DND-41 (cell line): ENCODE data around the gene ATXN2L.
"Not testable (repeated sequence)": the region's sequence is repeated elsewhere in the genome, so short reads cannot be mapped to it uniquely, and the experiment has no call there.

Experiments used
- ATAC-seq: fragments of 200-7000 bp; cut with Tn5 transposase; 3 replicates; pipeline ENCODE4 v1.9.1; 2021; ENCODE audit warnings: low read depth; ENCODE audit not compliant: insufficient read depth
- DNase-seq: peaks from one replicate; pipeline ENCODE4 v3.0.0-alpha.2; 2020
- H2AFZ ChIP-seq: 2 replicates; pipeline ENCODE4 v1.6.0; 2012; ENCODE audit warnings: low read depth, low read length
- H3K27ac ChIP-seq: 2 replicates; pipeline ENCODE4 v1.5.1; 2012; ENCODE audit warnings: low read length, inconsistent platforms
- H3K27me3 ChIP-seq: fragments of 200-600 bp; sonication (generic); 2 replicates; pipeline ENCODE4 v1.6.0; 2012; ENCODE audit warnings: low read length, mild to moderate bottlenecking, inconsistent platforms; ENCODE audit not compliant: insufficient read depth, poor library complexity
- H3K36me3 ChIP-seq: 2 replicates; pipeline ENCODE4 v1.5.1; 2012; ENCODE audit warnings: low read length, inconsistent platforms; ENCODE audit not compliant: insufficient read depth
- H3K4me1 ChIP-seq: 2 replicates; pipeline ENCODE4 v1.5.1; 2012; ENCODE audit warnings: mild to moderate bottlenecking, low read length; ENCODE audit not compliant: insufficient read depth
- H3K4me2 ChIP-seq: 2 replicates; pipeline ENCODE4 v1.6.0; 2012; ENCODE audit warnings: mild to moderate bottlenecking, moderate library complexity, low read length, inconsistent platforms; ENCODE audit not compliant: insufficient read depth
- H3K4me3 ChIP-seq, 2 experiments: fragments of 200-600 bp in 1 of 2; shearing (Covaris generic) in 1 of 2; 2 replicates each; pipeline ENCODE4 v1.5.1; 2012 to 2016; ENCODE audit warnings: inconsistent platforms in 2 of 2, low read length in 2 of 2, mild to moderate bottlenecking in 2 of 2, low read depth in 1 of 2, moderate library complexity in 1 of 2
- H3K79me2 ChIP-seq: 2 replicates; pipeline ENCODE4 v1.6.0; 2012; ENCODE audit warnings: low read length, inconsistent platforms; ENCODE audit not compliant: insufficient read depth
- H3K9ac ChIP-seq: 2 replicates; pipeline ENCODE4 v1.6.0; 2012; ENCODE audit warnings: low read depth, mild to moderate bottlenecking, inconsistent platforms, low read length, moderate library complexity
- H3K9me3 ChIP-seq: 2 replicates; pipeline ENCODE4 v1.5.1; 2012; ENCODE audit warnings: low read length, moderate library complexity, mild to moderate bottlenecking, inconsistent platforms; ENCODE audit not compliant: insufficient read depth, severe bottlenecking
- H4K20me1 ChIP-seq: 2 replicates; pipeline ENCODE4 v1.6.0; 2012; ENCODE audit warnings: low read length; ENCODE audit not compliant: insufficient read depth
- CTCF ChIP-seq: IDR thresholded peaks from 2 replicates; pipeline ENCODE4 v1.5.1; 2012; ENCODE audit warnings: borderline replicate concordance, low read length, moderate library complexity, mild to moderate bottlenecking; ENCODE audit not compliant: poor library complexity, severe bottlenecking; ENCODE audit errors: extremely low read depth
- EZH2 ChIP-seq: IDR thresholded peaks from 3 replicates; pipeline ENCODE4 v1.6.1; 2012; ENCODE audit warnings: borderline replicate concordance, low read depth, mild to moderate bottlenecking, moderate library complexity, low read length, inconsistent platforms; ENCODE audit not compliant: severe bottlenecking

ATXN2L gene

GRCh38 chr16:28879841-28880588 is 57.2 kb downstream of the ATXN2L start:
- peak; percentile 90 for DNase-seq
- no peaks in the 10 kb centered on the region for H3K9me3 ChIP-seq

GRCh38 chr16:28880589-28880915 is 57.8 kb downstream of the ATXN2L start:
- no peak for DNase-seq
- Histone ChIP-seq H2AFZ (peak overlapping the region; percentile 95), H3K4me3 (peak overlapping the region in 1 of 2 experiments; percentile 68; a peak in 1 of 4 replicates), H4K20me1 (no peaks in the 10 kb centered on the region), H3K4me2 (peak overlapping the region; percentile 74), H3K79me2 (peaks cover 7% of the 10 kb centered on the region), H3K27ac (peak overlapping the region; percentile 77; the same call in 1 of the 2 replicates), H3K36me3 (no peaks in the 10 kb centered on the region), H3K4me1 (peaks cover 23% of the 10 kb centered on the region), H3K9ac (peak overlapping the region; percentile 75), H3K9me3 (no peaks in the 10 kb centered on the region), H3K27me3 (no peaks in the 10 kb centered on the region)
- ATAC-seq = no peak
- no peak for TF ChIP-seq CTCF

More at GRCh38 chr16:28879841-28880588, 57.2 kb downstream of the ATXN2L start:
- peak; percentile 91 for ATAC-seq
- no peaks in the 10 kb centered on the region for H3K36me3 ChIP-seq
- H3K4me2 ChIP-seq = peak overlapping the region; percentile 74
- peaks cover 7% of the 10 kb centered on the region for H3K79me2 ChIP-seq
- TF ChIP-seq CTCF (no peak), EZH2 (no peak)
- H3K9ac ChIP-seq = peak overlapping the region; percentile 75
- peak overlapping the region; percentile 65 to 68 for H3K4me3 ChIP-seq
- H3K4me1 ChIP-seq = peaks cover 23% of the 10 kb centered on the region
- peak overlapping the region; percentile 95 for H2AFZ ChIP-seq
- H3K27me3 ChIP-seq = no peaks in the 10 kb centered on the region
- H4K20me1 ChIP-seq = no peaks in the 10 kb centered on the region
- H3K27ac ChIP-seq = peak overlapping the region; percentile 77

GRCh38 chr16:28880955-28881354 is 58.2 kb downstream of the ATXN2L start:
- no peak overlapping the region for H3K4me3 ChIP-seq
- DNase-seq (no peak), ATAC-seq (no peak)
- peak overlapping the region; percentile 95; the same call in 1 of the 2 replicates for H2AFZ ChIP-seq
- TF ChIP-seq EZH2 (no peak), CTCF (no peak)
- H3K79me2 ChIP-seq = peaks cover 7% of the 10 kb centered on the region
- no peaks in the 10 kb centered on the region for H3K36me3 ChIP-seq
- no peaks in the 10 kb centered on the region for H3K27me3 ChIP-seq
- no peaks in the 10 kb centered on the region for H3K9me3 ChIP-seq
- H3K4me2 ChIP-seq = no peak overlapping the region
- H3K27ac ChIP-seq = no peak overlapping the region
- H4K20me1 ChIP-seq = no peaks in the 10 kb centered on the region
- H3K4me1 ChIP-seq = peaks cover 23% of the 10 kb centered on the region
- H3K9ac ChIP-seq = no peak overlapping the region

- not testable (repeated sequence) for H3K4me2 ChIP-seq, DNase-seq, H2AFZ ChIP-seq, H3K4me3 ChIP-seq, ATAC-seq, H3K27me3 ChIP-seq, H3K9ac ChIP-seq, H3K9me3 ChIP-seq, H3K79me2 ChIP-seq, H3K36me3 ChIP-seq, H3K27ac ChIP-seq, H4K20me1 ChIP-seq
- H3K4me1 ChIP-seq = peaks cover 23% of the 10 kb centered on the region
Measured at GRCh38 chr16:28881565-28881964, 58.8 kb downstream of the ATXN2L start.
